Stimulated activated naive CD8-positive, alpha-beta T cell treated with anti-CD3 and anti-CD28 coated beads, Interleukin-15, Interleukin-2, amounts not matched to agents 100 ng/mL and 50 ng/mL, for 24 hours (primary cell): ENCODE results near the gene FAM9C.
"Not testable (repeated sequence)": the region's sequence is repeated elsewhere in the genome, so short reads cannot be mapped to it uniquely, and the experiment has no call there.

Experiments
- H3K27ac Mint-ChIP-seq: one replicate; pipeline ENCODE4 v1.8.0; 2021; ENCODE audit warnings: mild to moderate bottlenecking, mixed read lengths
- H3K27me3 Mint-ChIP-seq: one replicate; pipeline ENCODE4 v1.8.0; 2021; ENCODE audit warnings: mixed read lengths
- H3K36me3 Mint-ChIP-seq: one replicate; pipeline ENCODE4 v1.8.0; 2021; ENCODE audit warnings: low read depth, mixed read lengths
- H3K4me1 Mint-ChIP-seq: one replicate; pipeline ENCODE4 v1.8.0; 2021; ENCODE audit warnings: low read depth, mixed read lengths
- H3K4me3 Mint-ChIP-seq: one replicate; pipeline ENCODE4 v1.8.0; 2021; ENCODE audit warnings: mild to moderate bottlenecking, mixed read lengths
- H3K9me3 Mint-ChIP-seq: one replicate; pipeline ENCODE4 v1.8.0; 2021; ENCODE audit warnings: mixed read lengths

The FAM9C gene

GRCh38 chrX:13033193-13033592 lies 11.2 kb downstream of the FAM9C start:
- Mint-ChIP-seq H3K4me1 (peaks cover 39% of the 10 kb centered on the region), H3K27me3 (no peaks in the 10 kb centered on the region), H3K27ac (no peak overlapping the region), H3K4me3 (no peak overlapping the region), H3K36me3 (no peaks in the 10 kb centered on the region), H3K9me3 (no peaks in the 10 kb centered on the region)

- Mint-ChIP-seq H3K4me3 (peak overlapping the region; percentile 60), H3K27ac (peak overlapping the region; percentile 76), H3K4me1 (peaks cover 66% of the 10 kb centered on the region), H3K27me3 (no peaks in the 10 kb centered on the region), H3K9me3 (peaks cover 3% of the 10 kb centered on the region), H3K36me3 (no peaks in the 10 kb centered on the region)
Measured at GRCh38 chrX:13029887-13030771, 14.3 kb downstream of the FAM9C start.

GRCh38 chrX:13029637-13029886 lies 14.9 kb downstream of the FAM9C start:
- Mint-ChIP-seq H3K9me3 (peaks cover 3% of the 10 kb centered on the region), H3K27me3 (no peaks in the 10 kb centered on the region), H3K36me3 (no peaks in the 10 kb centered on the region), H3K4me1 (peaks cover 72% of the 10 kb centered on the region), H3K4me3 (peak overlapping the region; percentile 43), H3K27ac (peak overlapping the region; percentile 79)

GRCh38 chrX:13028871-13029636 lies 15.4 kb downstream of the FAM9C start:
- H3K4me3 Mint-ChIP-seq = peak overlapping the region; percentile 43
- peaks cover 3% of the 10 kb centered on the region for H3K9me3 Mint-ChIP-seq
- H3K4me1 Mint-ChIP-seq = peaks cover 75% of the 10 kb centered on the region
- peak overlapping the region; percentile 79 for H3K27ac Mint-ChIP-seq
- no peaks in the 10 kb centered on the region for H3K27me3 Mint-ChIP-seq
- H3K36me3 Mint-ChIP-seq = no peaks in the 10 kb centered on the region

GRCh38 chrX:13026877-13027652 lies 17.4 kb downstream of the FAM9C start:
- H3K9me3 Mint-ChIP-seq = peaks cover 3% of the 10 kb centered on the region
- H3K4me1 Mint-ChIP-seq = peaks cover 87% of the 10 kb centered on the region
- no peaks in the 10 kb centered on the region for H3K36me3 Mint-ChIP-seq
- H3K27ac Mint-ChIP-seq = peak overlapping the region; percentile 92
- no peak overlapping the region for H3K4me3 Mint-ChIP-seq
- no peaks in the 10 kb centered on the region for H3K27me3 Mint-ChIP-seq

GRCh38 chrX:13024986-13025385 lies 19.4 kb downstream of the FAM9C start:
- H3K27me3 Mint-ChIP-seq = no peaks in the 10 kb centered on the region
- H3K9me3 Mint-ChIP-seq = peaks cover 3% of the 10 kb centered on the region
- H3K4me3 Mint-ChIP-seq = no peak overlapping the region
- H3K4me1 Mint-ChIP-seq = peaks cover 78% of the 10 kb centered on the region
- H3K27ac Mint-ChIP-seq = peak overlapping the region; percentile 92
- no peaks in the 10 kb centered on the region for H3K36me3 Mint-ChIP-seq

- Mint-ChIP-seq H3K27ac (peak overlapping the region; percentile 65), H3K4me3 (no peak overlapping the region), H3K4me1 (peaks cover 67% of the 10 kb centered on the region), H3K27me3 (no peaks in the 10 kb centered on the region), H3K9me3 (peaks cover 3% of the 10 kb centered on the region), H3K36me3 (no peaks in the 10 kb centered on the region)
Measured at GRCh38 chrX:13023979-13024378, 20.4 kb downstream of the FAM9C start.

- H3K9me3 Mint-ChIP-seq = peaks cover 3% of the 10 kb centered on the region
Measured at GRCh38 chrX:13023567-13023966, 20.9 kb downstream of the FAM9C start.

GRCh38 chrX:13022926-13023325 lies 21.5 kb downstream of the FAM9C start:
- peak overlapping the region; percentile 23 for H3K4me3 Mint-ChIP-seq
- peaks cover 3% of the 10 kb centered on the region for H3K9me3 Mint-ChIP-seq
- peak overlapping the region; percentile 65 for H3K27ac Mint-ChIP-seq
- H3K36me3 Mint-ChIP-seq = no peaks in the 10 kb centered on the region
- peaks cover 57% of the 10 kb centered on the region for H3K4me1 Mint-ChIP-seq
- no peaks in the 10 kb centered on the region for H3K27me3 Mint-ChIP-seq

More at GRCh38 chrX:13023567-13023966, 20.9 kb downstream of the FAM9C start:
- Mint-ChIP-seq H3K27ac (peak overlapping the region; percentile 65), H3K27me3 (no peaks in the 10 kb centered on the region), H3K36me3 (no peaks in the 10 kb centered on the region), H3K4me1 (peaks cover 63% of the 10 kb centered on the region), H3K4me3 (no peak overlapping the region)

- H3K27ac Mint-ChIP-seq, H3K36me3 Mint-ChIP-seq, H3K9me3 Mint-ChIP-seq, H3K27me3 Mint-ChIP-seq, H3K4me3 Mint-ChIP-seq: not testable (repeated sequence)
- H3K4me1 Mint-ChIP-seq = peaks cover 47% of the 10 kb centered on the region
Measured at GRCh38 chrX:13016731-13017130, 27.7 kb downstream of the FAM9C start.

GRCh38 chrX:13015536-13016236 lies 28.7 kb downstream of the FAM9C start:
- Mint-ChIP-seq H3K27ac (peak overlapping the region; percentile 52), H3K27me3 (no peaks in the 10 kb centered on the region), H3K9me3 (no peaks in the 10 kb centered on the region), H3K36me3 (no peaks in the 10 kb centered on the region), H3K4me3 (no peak overlapping the region), H3K4me1 (peaks cover 47% of the 10 kb centered on the region)

- Mint-ChIP-seq H3K27me3 (no peaks in the 10 kb centered on the region), H3K4me1 (peaks cover 47% of the 10 kb centered on the region), H3K36me3 (no peaks in the 10 kb centered on the region), H3K27ac (peak overlapping the region; percentile 87), H3K4me3 (peak overlapping the region; percentile 64), H3K9me3 (no peaks in the 10 kb centered on the region)
Measured at GRCh38 chrX:13014111-13015096, 30.0 kb downstream of the FAM9C start.

- H3K4me3 Mint-ChIP-seq = peak overlapping the region; percentile 64
- H3K27me3 Mint-ChIP-seq = no peaks in the 10 kb centered on the region
- H3K27ac Mint-ChIP-seq = peak overlapping the region; percentile 87
- no peaks in the 10 kb centered on the region for H3K9me3 Mint-ChIP-seq
- H3K36me3 Mint-ChIP-seq = no peaks in the 10 kb centered on the region
- peaks cover 51% of the 10 kb centered on the region for H3K4me1 Mint-ChIP-seq
Measured at GRCh38 chrX:13013363-13014110, 30.9 kb downstream of the FAM9C start.
